HEK293T (cell line): Measurements from ENCODE around the gene MGAT4C.
A peak's percentile ranks its signal among the peaks of the same experiment; 100 is the strongest.

Experiments used
- CTCF ChIA-PET: fragments of 350-600 bp; formaldehyde crosslinking; extraction: SDS; loops from one replicate; lab custom pipeline; 2021; ENCODE audit warnings: antibody characterized with exemption, inconsistent platforms; lab: Yijun Ruan, JAX
- POLR2A ChIA-PET: fragments of 350-600 bp; formaldehyde crosslinking; extraction: SDS; loops from one replicate; lab custom pipeline; 2020; ENCODE audit warnings: antibody characterized with exemption, inconsistent platforms; lab: Yijun Ruan, JAX
- DNase-seq: peaks from one replicate; pipeline ENCODE4 v3.0.0; 2012; ENCODE audit warnings: mixed read lengths; ENCODE audit errors: extremely low spot score
- BHLHE40 ChIP-seq: fragments of 450-650 bp; IDR thresholded peaks from 2 replicates; pipeline ENCODE4 v1.6.1; 2016; ENCODE audit warnings: mild to moderate bottlenecking, moderate library complexity, borderline replicate concordance
- CTBP1 ChIP-seq: fragments of 450-650 bp; IDR thresholded peaks from 2 replicates; pipeline ENCODE4 v1.6.1; 2016; ENCODE audit warnings: borderline replicate concordance
- HDGF ChIP-seq: fragments of 450-650 bp; IDR thresholded peaks from 2 replicates; pipeline ENCODE4 v1.6.1; 2017; ENCODE audit warnings: antibody characterized with exemption, borderline replicate concordance
- L3MBTL2 ChIP-seq: fragments of 450-650 bp; conservative IDR thresholded peaks from 2 replicates; pipeline ENCODE4 v1.6.1; 2016; ENCODE audit warnings: mild to moderate bottlenecking
- LEF1 ChIP-seq: fragments of 450-650 bp; IDR thresholded peaks from 2 replicates; pipeline ENCODE4 v1.6.1; 2017; ENCODE audit warnings: mild to moderate bottlenecking, borderline replicate concordance
- PKNOX1 ChIP-seq: fragments of 450-650 bp; IDR thresholded peaks from 2 replicates; pipeline ENCODE4 v1.6.1; 2016
- SP1 ChIP-seq: fragments of 450-650 bp; IDR thresholded peaks from 2 replicates; pipeline ENCODE4 v1.6.1; 2017
- SUZ12 ChIP-seq: fragments of 450-650 bp; IDR thresholded peaks from 2 replicates; pipeline ENCODE4 v1.6.1; 2016; ENCODE audit warnings: mild to moderate bottlenecking
- ZNF384 ChIP-seq: fragments of 450-650 bp; IDR thresholded peaks from 2 replicates; pipeline ENCODE4 v1.6.1; 2016

The MGAT4C gene

DNA sequence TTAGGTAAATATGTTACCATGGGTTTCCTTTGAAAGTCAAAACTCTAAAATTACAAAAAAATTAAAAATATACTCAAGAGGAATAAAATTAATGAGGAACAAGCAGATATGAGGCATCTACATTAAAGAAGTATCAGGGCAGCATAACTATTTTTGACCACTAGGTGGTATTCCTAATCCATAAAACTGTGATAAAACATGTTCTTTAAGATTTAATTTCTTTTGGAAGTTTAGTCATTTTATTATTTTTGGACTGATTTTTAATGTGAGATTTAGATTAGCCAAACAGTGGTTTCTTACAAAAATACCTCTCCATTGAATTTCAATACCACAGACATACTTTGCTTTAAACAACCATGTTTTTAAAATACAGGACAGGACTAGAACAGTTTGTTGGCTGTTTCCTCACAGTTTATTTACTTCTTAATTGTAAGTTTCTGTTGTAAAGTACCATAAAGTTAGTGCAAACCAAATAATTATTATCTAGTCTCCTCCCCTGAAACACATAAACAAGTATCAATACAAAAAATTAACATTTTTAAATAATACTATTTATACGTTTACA is 332.3 kb downstream of the MGAT4C start:
- ChIA-PET POLR2A (no interaction called here), CTCF (interaction anchor here (1.5 kb wide), 1 partner anchor 456 kb away, joined by 6 read pairs; no protein-coding TSS in a partner anchor)
- DNase-seq, result no peak
- TF ChIP-seq LEF1 (no peak), SP1 (no peak), PKNOX1 (no peak), HDGF (no peak), CTBP1 (no peak), ZNF384 (no peak), BHLHE40 (no peak), L3MBTL2 (no peak)

DNA sequence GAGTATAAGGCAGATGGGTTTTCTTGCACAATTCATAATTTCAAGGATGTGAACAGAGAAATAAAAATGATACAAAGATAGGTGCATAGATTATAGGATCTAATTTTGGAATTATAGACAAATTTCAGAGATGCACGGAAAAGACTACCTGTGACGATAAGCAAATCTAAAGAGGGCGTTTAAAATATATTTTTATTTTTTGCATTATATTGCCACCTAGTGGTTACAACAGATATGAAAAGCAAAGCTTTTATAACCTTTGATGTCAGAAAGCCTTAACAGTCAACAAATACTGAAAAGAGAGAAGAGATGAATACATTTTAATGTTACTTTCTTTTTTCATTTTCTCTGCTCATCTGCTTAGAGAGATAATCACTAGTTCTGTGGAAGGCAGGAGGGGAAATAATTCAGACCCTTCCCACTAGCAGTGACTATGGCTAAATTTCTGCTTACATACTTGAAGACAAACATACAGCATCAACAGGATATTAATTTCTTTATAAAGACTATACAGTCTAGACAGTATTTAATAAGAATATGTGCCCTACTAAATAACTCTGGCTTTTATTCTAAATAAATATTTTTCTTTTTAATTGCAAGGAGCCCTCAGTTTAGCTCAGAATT is 335.8 kb downstream of the MGAT4C start:
- peak; percentile 17 for DNase-seq
- POLR2A ChIA-PET, result no interaction called here
- TF ChIP-seq SUZ12, result no peak
- CTCF ChIA-PET, result interaction anchor here (1.0 kb wide), 1 partner anchor 454 kb away, joined by 3 read pairs; no protein-coding TSS in a partner anchor
